HepG2 (cell line): ENCODE results near the gene IL17C. TPM values are rescaled to one million over a fixed set of nuclear protein-coding genes. Genes with fewer than 3 reads are reported as not detected.

Experiments used
- CENPX ChIP-seq: sonication (generic); formaldehyde crosslinking; IDR thresholded peaks from 2 replicates; pipeline ENCODE4 v1.9.0; 2021; ENCODE audit warnings: mild to moderate bottlenecking, missing genetic modification reagents, moderate library complexity
- HINFP ChIP-seq: sonication (generic); formaldehyde crosslinking; IDR thresholded peaks from 2 replicates; pipeline ENCODE4 v1.4.0; 2020; ENCODE audit warnings: low read depth, mild to moderate bottlenecking, missing genetic modification reagents
- JUNB ChIP-seq: sonication (generic); formaldehyde crosslinking; IDR thresholded peaks from 2 replicates; pipeline ENCODE4 v1.8.0; 2022; ENCODE audit warnings: missing genetic modification reagents, mild to moderate bottlenecking, borderline replicate concordance
- KDM4B ChIP-seq: sonication (generic); formaldehyde crosslinking; IDR thresholded peaks from 2 replicates; pipeline ENCODE4 v1.4.0; 2020; ENCODE audit warnings: missing genetic modification reagents
- NR1H2 ChIP-seq: sonication (generic); formaldehyde crosslinking; IDR thresholded peaks from 2 replicates; pipeline ENCODE4 v1.8.1; 2022; ENCODE audit warnings: low read depth, missing genetic modification reagents, borderline replicate concordance
- SNAPC5 ChIP-seq: sonication (generic); formaldehyde crosslinking; IDR thresholded peaks from 2 replicates; pipeline ENCODE4 v1.8.1; 2023; ENCODE audit warnings: mild to moderate bottlenecking, missing genetic modification reagents, borderline replicate concordance
- SRSF1 ChIP-seq: fragments of 200-400 bp; formaldehyde crosslinking; optimal IDR thresholded peaks from 2 replicates; pipeline ENCODE3; 2017; ENCODE audit warnings: mild to moderate bottlenecking, low read depth, low read length, moderate library complexity
- ZBTB7A ChIP-seq: sonication (generic); formaldehyde crosslinking; IDR thresholded peaks from 2 replicates; pipeline ENCODE4 v1.8.0; 2022; ENCODE audit warnings: mild to moderate bottlenecking, missing genetic modification reagents
- ZFP90 ChIP-seq: sonication (generic); formaldehyde crosslinking; IDR thresholded peaks from 2 replicates; pipeline ENCODE4 v1.8.0; 2022; ENCODE audit warnings: missing genetic modification reagents, mild to moderate bottlenecking, inconsistent platforms, borderline replicate concordance
- ZKSCAN5 ChIP-seq: sonication (generic); formaldehyde crosslinking; IDR thresholded peaks from 2 replicates; pipeline ENCODE4 v1.5.1; 2020; ENCODE audit warnings: mild to moderate bottlenecking, missing genetic modification reagents
- ZNF143 ChIP-seq: sonication (generic); formaldehyde crosslinking; IDR thresholded peaks from 2 replicates; pipeline ENCODE4 v1.4.0; 2020; ENCODE audit warnings: missing genetic modification reagents
- ZNF460 ChIP-seq: sonication (generic); formaldehyde crosslinking; IDR thresholded peaks from 2 replicates; pipeline ENCODE4 v1.5.1; 2020; ENCODE audit warnings: missing genetic modification reagents, mild to moderate bottlenecking, borderline replicate concordance
- ZNF558 ChIP-seq: sonication (generic); formaldehyde crosslinking; IDR thresholded peaks from 2 replicates; pipeline ENCODE4 v1.9.0; 2022; ENCODE audit warnings: mild to moderate bottlenecking, missing genetic modification reagents, borderline replicate concordance
- ZNF672 ChIP-seq: sonication (generic); formaldehyde crosslinking; IDR thresholded peaks from 2 replicates; pipeline ENCODE4 v1.8.1; 2022; ENCODE audit warnings: missing genetic modification reagents
- ZNF781 ChIP-seq: sonication (generic); formaldehyde crosslinking; IDR thresholded peaks from 2 replicates; pipeline ENCODE4 v1.5.1; 2020; ENCODE audit warnings: borderline replicate concordance, mild to moderate bottlenecking, missing genetic modification reagents; ENCODE audit errors: not compliant biosample characterization
- ZNF839 ChIP-seq: sonication (generic); formaldehyde crosslinking; IDR thresholded peaks from 2 replicates; pipeline ENCODE4 v1.4.0; 2020; ENCODE audit warnings: missing genetic modification reagents, mild to moderate bottlenecking, borderline replicate concordance
- polyA plus RNA-seq, 8 experiments: library from polyadenylated mRNA; depleted of rRNA in 3 of 8; stranded (reverse) in 7 of 8; unstranded in 1 of 8; fragments of >200 nt; fragmentation: Illumina TruSeq in 4 of 8; extraction: Trizol in 4 of 8; gene quantifications; 2 replicates each; pipeline versions ENCODE4 v1.2.1 to v1.2.3, GENCODE V29; 2011 to 2016; ENCODE audit warnings: low read depth in 4 of 8, missing spikeins in 1 of 8, mixed read lengths in 1 of 8; ENCODE audit not compliant: insufficient read depth in 1 of 8
- total RNA-seq, 5 experiments: library from RNA; depleted of rRNA; stranded (reverse); fragments of >200 nt; fragmentation: Illumina TruSeq; extraction: Trizol; gene quantifications; 2 replicates each; pipeline ENCODE4 v1.2.3, GENCODE V29; 2016; ENCODE audit warnings: low read depth in 1 of 5
- TF ChIP-seq, protein P1 (sequence below): sonication (generic); formaldehyde crosslinking; IDR thresholded peaks from 2 replicates; pipeline ENCODE4 v1.5.1; 2020; ENCODE audit warnings: missing genetic modification reagents, mild to moderate bottlenecking, borderline replicate concordance
- TF ChIP-seq, protein P2 (sequence below): IDR thresholded peaks from 2 replicates; pipeline ENCODE4 v1.6.1; 2016; ENCODE audit warnings: missing genetic modification reagents, missing compliant biosample characterization
- TF ChIP-seq, protein P3 (sequence below): sonication (generic); formaldehyde crosslinking; IDR thresholded peaks from 2 replicates; pipeline ENCODE4 v1.4.0; 2020; ENCODE audit warnings: mild to moderate bottlenecking, missing genetic modification reagents
- TF ChIP-seq, protein P4 (sequence below): sonication (generic); formaldehyde crosslinking; IDR thresholded peaks from 2 replicates; pipeline ENCODE4 v1.5.1; 2020; ENCODE audit warnings: missing genetic modification reagents, mild to moderate bottlenecking, borderline replicate concordance

The IL17C gene
- total and polyA plus RNA-seq, 2 of the 13 experiments (the other 11 are each of a cell fraction or from before 2014, with no cell fraction given), result not detected

DNA sequence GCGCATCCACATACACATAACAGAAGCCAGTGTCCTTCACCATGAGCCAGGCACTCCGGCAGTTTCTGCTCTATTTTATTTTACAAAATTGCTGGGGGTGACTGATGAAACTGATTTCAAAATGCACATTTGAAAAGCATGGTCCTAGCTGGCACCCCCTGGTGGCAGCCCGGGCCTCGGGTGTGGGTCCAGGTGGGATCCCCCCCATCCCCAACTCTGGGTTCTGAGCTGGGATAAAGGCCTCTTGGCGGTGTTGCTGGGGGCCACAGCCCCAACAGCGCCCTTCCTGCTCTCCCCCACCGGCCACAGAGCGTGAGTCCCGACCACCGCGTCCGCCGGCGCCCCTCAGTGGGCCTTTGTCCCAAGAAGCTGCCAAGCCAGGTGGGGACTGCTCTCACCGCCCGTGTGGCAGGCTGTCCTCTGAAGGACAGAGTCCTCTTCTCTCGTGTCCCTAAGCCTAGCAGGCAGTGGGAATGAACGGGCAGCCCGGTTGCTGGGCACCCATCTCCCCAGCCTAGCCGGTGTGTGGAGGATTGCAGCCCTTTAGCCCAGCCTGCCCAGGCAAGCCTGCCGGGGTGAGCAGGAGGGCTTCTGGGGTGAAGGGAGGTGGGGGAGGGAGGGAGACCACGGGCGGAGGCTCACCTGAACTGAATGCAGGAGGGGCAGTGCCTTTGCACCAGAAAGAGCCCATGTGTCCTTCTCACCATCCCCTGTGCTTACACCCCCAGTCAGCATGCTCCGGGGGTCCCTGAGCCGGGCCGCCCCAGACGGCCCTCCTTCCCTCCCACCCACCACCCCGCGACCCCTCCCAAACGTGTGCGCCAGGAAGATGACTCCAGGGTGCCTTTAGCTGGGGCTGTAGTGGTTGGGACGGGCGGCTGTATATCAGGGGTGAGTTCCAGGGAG is 47.0 kb downstream of the IL17C start (continued):
- TF ChIP-seq, protein P1, sequence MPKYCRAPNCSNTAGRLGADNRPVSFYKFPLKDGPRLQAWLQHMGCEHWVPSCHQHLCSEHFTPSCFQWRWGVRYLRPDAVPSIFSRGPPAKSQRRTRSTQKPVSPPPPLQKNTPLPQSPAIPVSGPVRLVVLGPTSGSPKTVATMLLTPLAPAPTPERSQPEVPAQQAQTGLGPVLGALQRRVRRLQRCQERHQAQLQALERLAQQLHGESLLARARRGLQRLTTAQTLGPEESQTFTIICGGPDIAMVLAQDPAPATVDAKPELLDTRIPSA (CRISPR knock-in tag), result no peak
- TF ChIP-seq HINFP (0 out of 2 replicates have a peak, but pooled peaks have one; percentile 61), SRSF1 (no peak), ZNF143 (CRISPR knock-in tag) (no peak), JUNB (CRISPR knock-in tag) (no peak), ZNF781 (CRISPR knock-in tag) (no peak), ZNF460 (CRISPR knock-in tag) (no peak), NR1H2 (CRISPR knock-in tag) (no peak), SNAPC5 (no peak), ZKSCAN5 (no peak), ZBTB7A (CRISPR knock-in tag) (peak; percentile 22; the same call in 1 of the 2 replicates), ZNF558 (CRISPR knock-in tag) (no peak), ZNF839 (CRISPR knock-in tag) (no peak), ZFP90 (no peak), KDM4B (0 out of 2 replicates have a peak, but pooled peaks have one; percentile 30), ZNF672 (CRISPR knock-in tag) (no peak), CENPX (no peak)
- TF ChIP-seq, protein P2, sequence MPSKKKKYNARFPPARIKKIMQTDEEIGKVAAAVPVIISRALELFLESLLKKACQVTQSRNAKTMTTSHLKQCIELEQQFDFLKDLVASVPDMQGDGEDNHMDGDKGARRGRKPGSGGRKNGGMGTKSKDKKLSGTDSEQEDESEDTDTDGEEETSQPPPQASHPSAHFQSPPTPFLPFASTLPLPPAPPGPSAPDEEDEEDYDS (CRISPR knock-in tag), result no peak
- TF ChIP-seq, protein P3, sequence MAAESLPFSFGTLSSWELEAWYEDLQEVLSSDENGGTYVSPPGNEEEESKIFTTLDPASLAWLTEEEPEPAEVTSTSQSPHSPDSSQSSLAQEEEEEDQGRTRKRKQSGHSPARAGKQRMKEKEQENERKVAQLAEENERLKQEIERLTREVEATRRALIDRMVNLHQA (CRISPR knock-in tag), result no peak
- TF ChIP-seq, protein P4, sequence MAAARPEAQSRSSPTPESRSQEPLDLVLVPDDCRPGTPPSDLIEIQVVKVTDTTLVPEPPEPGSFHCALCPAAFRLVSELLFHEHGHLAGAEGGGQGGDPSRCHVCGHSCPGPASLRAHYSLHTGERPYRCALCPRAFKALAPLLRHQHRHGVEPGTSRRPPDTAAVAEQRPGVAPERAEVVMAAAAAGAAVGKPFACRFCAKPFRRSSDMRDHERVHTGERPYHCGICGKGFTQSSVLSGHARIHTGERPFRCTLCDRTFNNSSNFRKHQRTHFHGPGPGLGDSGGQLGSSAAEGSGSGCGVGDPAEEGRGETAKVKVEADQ (CRISPR knock-in tag), result no peak
